SHP77 treated with DMSO at 0.1 percent for 48 hours (cell line): ENCODE results near the gene ATP5PB.

Experiments
- DNase-seq: peaks from one replicate; lab custom pipeline; 2025; lab: John Stamatoyannopoulos, UW

Gene ATP5PB

DNA sequence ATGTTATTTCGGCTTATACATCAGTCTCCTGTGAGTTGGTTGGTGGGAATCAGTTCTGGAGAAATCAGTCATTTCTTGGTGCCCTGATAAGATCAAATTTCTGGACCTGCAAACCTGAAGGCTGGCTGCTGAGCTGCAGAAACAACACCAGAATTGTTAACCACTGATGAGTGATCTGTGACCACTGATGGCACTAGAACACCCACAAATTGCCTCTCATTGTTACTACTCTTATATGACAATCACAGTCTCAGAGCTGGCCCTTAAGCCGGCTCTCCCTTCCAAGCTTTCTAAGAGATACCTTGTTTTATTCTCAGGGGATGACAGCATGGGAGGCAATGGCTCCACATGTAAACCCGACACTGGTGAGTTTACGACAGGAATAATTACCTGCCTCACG, 26.4 kb downstream of the ATP5PB start:
- no peak for DNase-seq

DNA sequence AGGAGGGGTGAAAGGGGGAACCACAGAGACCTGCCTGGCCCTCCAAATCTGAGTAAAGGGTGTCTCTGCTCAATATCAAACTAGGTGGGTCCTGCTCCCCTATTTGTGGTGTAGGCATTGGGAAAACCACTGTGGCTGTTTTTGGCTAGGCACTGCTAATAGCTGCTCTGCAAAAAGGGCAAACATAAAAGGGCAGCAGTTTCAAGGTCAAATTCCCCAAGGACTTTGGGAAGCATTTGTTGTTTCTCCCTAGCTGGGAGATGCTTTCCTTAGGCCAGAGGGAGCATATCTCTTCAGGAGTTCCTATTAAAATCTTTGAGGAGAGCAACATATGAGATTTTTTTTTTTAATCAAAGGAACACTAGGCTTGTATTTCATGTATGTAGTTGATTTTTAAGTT, 26.9 kb downstream of the ATP5PB start:
- no peak for DNase-seq

- no peak for DNase-seq
Observed at GRCh38 chr1:111476761-111477309, 27.6 kb downstream of the ATP5PB start.

GRCh38 chr1:111480674-111481073, 31.4 kb downstream of the ATP5PB start:
- DNase-seq, result no peak

DNA sequence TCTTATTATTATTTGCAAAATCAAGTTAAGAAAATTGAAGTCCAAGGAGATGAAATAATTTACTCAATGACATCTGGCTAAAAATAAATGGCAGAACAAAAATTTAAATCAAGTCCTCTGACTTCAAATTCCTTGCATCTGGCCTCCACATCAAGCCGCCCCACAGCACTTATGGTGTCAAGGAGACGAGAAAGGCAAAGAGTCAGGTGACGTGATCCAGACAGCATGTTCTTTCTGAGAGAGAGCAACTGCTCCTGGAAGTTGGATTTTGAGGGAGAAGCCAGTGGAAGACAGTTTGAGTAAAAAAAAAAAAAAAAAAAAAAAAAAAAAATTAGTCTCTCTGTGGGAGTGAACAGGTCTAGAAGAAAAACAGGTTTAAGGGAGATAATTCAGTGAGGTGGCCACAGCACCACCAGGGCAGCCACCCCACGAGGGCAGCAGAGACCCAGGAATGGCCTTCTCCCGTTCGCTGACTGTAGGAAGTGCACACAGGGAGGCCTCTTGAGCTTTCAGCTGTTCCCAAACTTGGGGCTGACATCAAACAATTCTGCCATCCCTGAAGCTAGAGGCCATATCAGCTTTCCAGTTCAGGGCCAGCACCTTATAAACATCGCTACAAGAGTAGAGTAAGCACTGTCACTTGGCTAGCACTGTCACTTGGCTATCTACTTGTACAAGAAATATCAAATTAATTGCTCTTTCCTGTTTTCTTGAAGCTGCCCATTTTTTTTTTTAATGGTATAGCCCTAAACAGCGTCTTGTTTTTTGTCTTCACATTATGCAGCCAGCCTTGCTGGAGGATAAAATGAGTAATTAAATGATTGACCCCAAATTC, 32.3 kb downstream of the ATP5PB start:
- peak; percentile 44 for DNase-seq

GRCh38 chr1:111483166-111483565, 33.9 kb downstream of the ATP5PB start:
- DNase-seq, result no peak

GRCh38 chr1:111483876-111484275, 34.6 kb downstream of the ATP5PB start:
- no peak for DNase-seq

DNA sequence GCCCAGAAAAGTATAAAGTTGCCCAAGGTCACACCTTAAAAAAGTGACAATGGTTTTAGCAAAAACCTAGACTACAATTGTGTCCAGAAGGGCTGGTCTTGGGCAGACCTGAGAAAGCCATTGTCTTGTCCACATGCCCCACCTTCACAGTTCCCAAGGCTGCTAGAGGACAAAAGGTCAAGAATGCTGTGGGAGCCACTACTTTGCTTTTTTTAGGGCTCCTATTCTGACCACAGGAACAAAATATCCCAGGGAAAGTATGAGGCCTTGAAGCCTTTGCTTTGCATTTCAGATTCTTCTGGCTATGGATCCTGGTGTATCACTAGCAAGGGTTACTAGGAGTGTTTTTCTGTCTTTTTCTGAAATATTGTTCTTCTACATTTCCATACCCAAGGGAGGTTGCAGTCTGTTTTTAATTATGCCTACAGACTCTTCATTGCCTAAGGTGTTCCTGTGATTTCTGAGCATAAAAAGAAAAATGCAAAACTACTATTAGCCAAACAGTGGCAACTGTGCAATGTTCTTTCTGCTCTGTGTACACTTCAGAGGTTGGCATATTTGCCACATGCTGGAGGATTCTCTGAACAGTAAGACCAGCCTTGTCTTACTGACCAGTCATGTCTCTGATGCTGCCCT, 35.2 kb downstream of the ATP5PB start:
- no peak for DNase-seq

DNA sequence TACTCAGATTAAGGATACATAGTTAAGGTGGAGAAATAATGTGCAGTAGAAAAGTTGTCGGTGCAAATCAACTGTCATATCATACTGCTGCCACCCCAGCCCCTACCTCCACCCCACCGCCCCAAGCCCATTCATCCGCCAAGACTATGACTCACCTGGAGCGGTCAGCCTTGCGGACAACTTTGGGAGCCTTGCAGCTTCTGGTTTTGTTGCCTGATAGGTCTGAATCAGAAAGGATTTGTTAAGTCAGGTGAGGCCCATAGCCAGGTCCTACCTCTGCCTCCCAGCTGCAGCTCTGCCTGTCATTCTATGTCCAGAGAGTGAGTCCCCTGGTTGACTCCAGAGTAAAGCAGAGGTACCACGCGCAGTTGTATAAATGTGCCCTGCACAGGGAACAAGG, 37.2 kb downstream of the ATP5PB start:
- DNase-seq, result no peak

- DNase-seq, result no peak
Observed at GRCh38 chr1:111487133-111487532, 37.9 kb downstream of the ATP5PB start.

DNA sequence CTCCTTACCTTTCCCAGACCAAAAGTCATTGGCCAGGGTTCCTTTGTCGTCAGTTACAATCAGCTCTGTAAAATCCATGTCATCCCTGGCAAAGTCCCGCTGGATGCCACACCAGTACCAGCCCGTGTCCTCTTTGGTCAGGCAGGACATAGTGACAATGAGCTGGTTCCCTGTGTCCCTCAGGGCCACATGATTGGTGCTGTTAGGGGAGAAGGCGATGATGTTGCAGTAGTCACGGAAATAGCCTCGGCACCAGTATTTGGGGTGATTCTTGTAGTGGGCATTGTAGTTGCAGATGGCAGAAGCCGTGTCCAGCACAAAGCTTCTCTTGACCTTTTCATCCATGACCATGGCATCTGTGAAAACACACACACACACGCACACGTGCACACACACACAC, 39.4 kb downstream of the ATP5PB start:
- no peak for DNase-seq

- no peak for DNase-seq
Observed at GRCh38 chr1:111489604-111490003, 40.3 kb downstream of the ATP5PB start.

DNA sequence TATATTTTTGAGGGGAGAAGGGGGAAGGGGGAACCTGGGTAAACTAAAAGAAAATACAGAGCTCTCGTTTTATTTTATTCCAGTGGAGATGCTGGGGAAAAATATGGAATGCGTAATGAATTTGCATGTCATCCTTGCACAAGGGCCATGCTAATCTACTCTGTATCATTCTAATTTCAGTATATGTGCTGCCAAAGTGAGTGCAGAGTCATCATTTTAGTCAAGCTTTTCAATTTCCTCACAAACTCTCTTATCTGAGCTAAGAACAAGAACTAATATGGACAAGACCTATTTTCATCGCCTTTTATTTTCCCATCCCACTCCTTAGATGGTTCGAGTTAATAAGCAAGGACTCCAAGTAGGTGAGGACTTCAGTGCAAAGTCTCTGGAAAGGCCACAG, 41.0 kb downstream of the ATP5PB start:
- no peak for DNase-seq

- DNase-seq, result no peak
Observed at GRCh38 chr1:111491070-111491469, 41.8 kb downstream of the ATP5PB start.

GRCh38 chr1:111496398-111496797, 47.1 kb downstream of the ATP5PB start:
- DNase-seq, result no peak

DNA sequence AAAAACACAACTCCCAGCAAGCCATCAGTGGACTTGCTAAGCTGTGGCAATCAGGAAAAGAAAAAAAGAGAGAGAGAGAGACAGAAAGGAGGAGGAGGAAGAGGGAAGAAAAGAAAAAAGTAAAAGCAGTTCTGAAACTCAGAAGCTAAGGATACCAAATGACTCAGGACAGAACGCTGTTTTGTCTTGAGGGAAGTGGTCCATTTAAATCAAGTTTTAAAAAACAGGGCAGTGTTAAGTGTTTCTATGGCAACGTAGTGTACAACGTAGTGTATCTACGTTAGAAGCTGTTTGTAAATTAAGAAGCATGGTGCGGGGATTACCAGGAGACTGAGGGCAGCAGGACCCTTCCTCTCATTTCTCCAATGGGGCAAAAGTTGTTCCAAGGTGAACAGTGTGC, 48.3 kb downstream of the ATP5PB start:
- no peak for DNase-seq

GRCh38 chr1:111499026-111499785, 49.9 kb downstream of the ATP5PB start:
- no peak for DNase-seq

DNA sequence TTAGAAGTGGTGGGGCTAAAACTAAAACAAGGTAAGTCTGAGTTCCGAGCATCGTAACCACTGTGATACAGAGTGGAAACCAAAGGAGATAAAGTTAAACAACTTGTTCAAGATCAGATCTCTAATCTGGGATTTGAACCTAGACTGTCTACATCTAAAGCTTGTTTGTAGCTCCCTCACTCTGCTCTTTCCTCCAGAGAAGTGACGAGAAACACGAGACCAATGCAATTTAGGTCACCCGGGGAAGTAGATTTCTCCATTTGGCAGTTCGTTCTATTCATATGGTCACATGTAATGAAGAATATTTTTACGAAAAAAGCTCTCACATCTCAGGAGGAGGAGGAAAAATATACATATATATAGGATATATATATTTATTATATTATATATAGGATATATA, 52.4 kb downstream of the ATP5PB start:
- DNase-seq, result no peak

GRCh38 chr1:111503585-111504060, 54.4 kb downstream of the ATP5PB start, which contains the start of the genes ADORA3 and TMIGD3:
ADORA3 (minus strand) TSS chr1:111503633; CDS start chr1:111503354, 279 bp downstream.
TMIGD3 (minus strand) TSS chr1:111503633; CDS start chr1:111503354, 279 bp downstream.
- DNase-seq, result no peak

DNA sequence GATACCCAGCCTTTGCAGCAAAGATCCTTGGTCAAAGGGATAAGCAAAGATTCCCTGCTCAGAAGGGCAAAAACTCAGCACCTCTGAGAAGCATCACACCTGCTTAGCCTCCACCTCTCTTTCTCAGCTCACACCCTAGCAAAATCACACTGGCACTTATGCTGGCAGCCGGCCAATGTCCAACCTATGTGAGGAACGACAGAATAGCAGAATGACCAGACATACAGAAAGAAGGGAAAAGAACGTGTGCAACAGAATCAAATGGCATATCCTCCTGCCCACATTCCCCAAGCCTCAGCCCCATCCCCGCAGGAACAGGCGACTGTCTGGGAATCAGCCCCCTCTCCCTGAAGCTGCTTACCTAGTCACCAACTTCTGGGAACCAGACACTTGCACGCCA, 54.8 kb downstream of the ATP5PB start:
- DNase-seq, result no peak

DNA sequence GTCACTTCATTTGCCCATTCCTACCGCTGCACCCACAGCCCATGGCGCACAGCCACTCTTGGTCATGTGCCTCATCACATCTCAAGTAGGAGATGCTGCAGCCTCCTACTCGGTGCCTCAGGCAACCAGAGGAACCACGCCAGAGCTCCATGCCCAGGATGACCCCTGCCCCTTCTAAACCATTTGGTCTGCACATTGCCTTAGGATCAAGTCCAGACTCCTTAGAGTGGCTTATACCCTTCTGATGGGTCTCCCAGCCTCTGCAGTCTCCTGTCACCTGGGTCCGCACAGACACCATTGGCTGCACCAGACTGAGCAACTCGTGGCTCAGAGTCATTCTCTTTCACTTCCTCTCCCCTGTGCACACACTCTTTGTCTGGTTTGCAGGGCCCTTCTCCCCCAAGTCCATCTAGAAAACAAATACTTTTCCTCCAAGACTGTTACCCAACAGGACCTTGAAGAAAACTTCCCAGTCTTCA, 56.4 kb downstream of the ATP5PB start:
- no peak for DNase-seq

- no peak for DNase-seq
Observed at GRCh38 chr1:111506561-111506960, 57.3 kb downstream of the ATP5PB start.
